ENCODE measurements around the gene NSMCE1.

Gene NSMCE1

DNA sequence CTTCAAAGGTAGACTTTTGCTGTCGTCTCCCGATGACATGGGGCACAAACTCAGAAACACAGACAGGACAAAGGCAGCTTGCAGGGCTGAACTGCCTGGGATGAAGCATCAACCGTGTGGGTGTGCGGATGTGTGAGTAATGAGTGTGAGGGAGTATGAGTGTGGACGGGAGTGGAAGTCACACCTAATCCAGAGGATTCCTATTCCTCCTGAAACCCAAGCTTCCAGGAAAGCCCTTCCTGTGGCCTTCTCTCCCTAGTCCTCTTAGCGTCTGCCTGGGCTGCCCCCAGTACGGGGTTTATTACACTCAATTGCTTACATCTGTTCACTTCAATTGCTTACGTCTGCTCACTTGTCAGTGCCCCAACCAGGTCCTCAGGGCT is 42.9 kb upstream of the NSMCE1 start:
- POLR2A ChIA-PET: no interaction called here
- CTCF ChIA-PET: interaction anchor here (2.2 kb wide), 1 partner anchor 56 kb away, joined by 7 read pairs; no protein-coding TSS in a partner anchor
- TF ChIP-seq CTCF (IDR thresholded peaks at IDR 0.05; ENCODE audit: insufficient read depth, low read length, missing control alignments): no peak
- no peak overlapping the region for H3K4me3 ChIP-seq (ENCODE audit: low read depth, low read length)
- no peak for DNase-seq (ENCODE audit: low read depth, low spot score)

- ChIA-PET POLR2A (no interaction called here), CTCF (interaction anchor here (1.0 to 2.2 kb wide), 3 partner anchors 12 to 76 kb away, joined by 3 to 7 read pairs (median 5); no protein-coding TSS in a partner anchor)
- TF ChIP-seq CTCF (IDR thresholded peaks at IDR 0.05; ENCODE audit: insufficient read depth, low read length, missing control alignments): no peak
- no peak for DNase-seq (ENCODE audit: low read depth, low spot score)
- H3K4me3 ChIP-seq (ENCODE audit: low read depth, low read length): no peak overlapping the region
These were observed 42.2 kb upstream of the NSMCE1 start for GRCh38 chr16:27310576-27311447.

DNA sequence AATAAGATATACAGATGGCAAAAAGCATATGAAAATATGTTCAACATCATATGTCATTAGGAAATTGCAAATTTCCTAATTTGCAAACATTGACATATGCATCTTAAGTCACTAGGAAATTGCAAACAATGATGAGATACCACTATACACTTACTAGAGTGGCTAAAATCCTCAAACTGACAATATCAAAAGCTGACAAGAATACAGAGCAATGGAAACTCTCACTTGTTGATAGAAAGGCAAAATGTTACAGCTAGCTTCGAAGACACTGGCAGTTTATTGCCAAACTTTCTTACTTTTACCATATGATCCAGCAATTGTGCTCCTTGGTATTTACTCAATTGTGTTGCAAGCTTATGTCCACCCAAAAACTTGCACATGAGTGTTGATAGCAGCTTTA is 40.2 kb upstream of the NSMCE1 start:
- TF ChIP-seq CTCF (IDR thresholded peaks at IDR 0.05; ENCODE audit: insufficient read depth, low read length, missing control alignments): no peak
- ChIA-PET CTCF (no interaction called here), POLR2A (no interaction called here)
- H3K4me3 ChIP-seq (ENCODE audit: low read depth, low read length): no peak overlapping the region
- DNase-seq (ENCODE audit: low read depth, low spot score): no peak

- POLR2A ChIA-PET: no interaction called here
- TF ChIP-seq CTCF (IDR thresholded peaks at IDR 0.05; ENCODE audit: insufficient read depth, low read length, missing control alignments): no peak
- no peak for DNase-seq (ENCODE audit: low read depth, low spot score)
- CTCF ChIA-PET: interaction anchor here (1.3 kb wide), 1 partner anchor 18 kb away, joined by 3 read pairs; no protein-coding TSS in a partner anchor
- H3K4me3 ChIP-seq (ENCODE audit: low read depth, low read length): no peak overlapping the region
These were observed 37.4 kb upstream of the NSMCE1 start for GRCh38 chr16:27305839-27306442.

DNA sequence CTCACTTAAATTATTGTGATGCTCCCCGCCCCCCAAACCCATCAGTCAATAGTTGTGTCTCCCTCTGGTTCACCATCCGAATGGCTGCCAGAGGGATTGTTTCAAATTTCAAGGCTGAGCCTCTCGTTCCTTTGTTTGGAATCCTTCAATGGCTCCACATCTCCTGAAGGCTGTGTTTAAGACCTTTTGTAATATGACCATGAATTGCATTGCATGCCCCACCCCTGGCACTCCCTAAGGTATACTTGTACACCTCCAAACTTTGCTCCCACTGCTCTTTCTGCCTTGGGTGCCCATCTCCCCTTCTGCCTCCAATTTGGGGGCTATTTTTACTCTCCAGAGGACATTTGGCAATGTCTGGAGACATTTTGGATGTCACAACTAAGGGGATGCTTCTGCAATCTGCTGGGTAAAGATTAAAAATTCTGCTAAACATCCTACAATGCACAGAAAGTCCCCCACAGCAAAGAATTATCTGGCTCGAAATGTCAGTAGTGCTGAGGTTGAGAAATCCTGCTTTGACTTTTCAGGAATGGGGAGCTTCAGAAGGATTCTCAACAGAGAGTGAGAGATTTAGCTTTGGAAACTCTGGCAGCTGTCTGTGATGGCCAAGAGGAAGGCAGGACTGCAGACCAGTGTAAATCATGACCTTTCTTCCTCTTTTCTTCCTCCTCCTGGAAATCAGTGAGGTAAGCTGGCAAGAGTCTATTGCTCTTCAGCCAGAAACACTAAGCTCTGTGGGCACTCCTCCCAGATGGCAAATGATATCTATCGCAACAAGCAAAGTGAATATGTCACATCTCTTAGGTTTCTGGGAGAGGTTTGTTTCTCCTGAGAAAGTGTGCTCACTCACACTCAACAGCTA is 36.5 kb upstream of the NSMCE1 start:
- no peak overlapping the region for H3K4me3 ChIP-seq (ENCODE audit: low read depth, low read length)
- POLR2A ChIA-PET: no interaction called here
- CTCF ChIA-PET: interaction anchor here (1.3 kb wide), 1 partner anchor 18 kb away, joined by 3 read pairs; no protein-coding TSS in a partner anchor
- no peak for DNase-seq (ENCODE audit: low read depth, low spot score)
- TF ChIP-seq CTCF (IDR thresholded peaks at IDR 0.05; ENCODE audit: insufficient read depth, low read length, missing control alignments): no peak
